OCI-LY7 (cell line): ENCODE measurements around the gene DOCK3. TPM values are rescaled to one million over a fixed set of nuclear protein-coding genes. Genes with fewer than 3 reads are reported as not detected.

Experiments
- BruUV-seq: library from RNA; stranded (reverse); fragments of 400-500 nt; replicated peaks from 2 replicates; lab custom pipeline; 2021; lab: Mats Ljungman, UMichigan
- CTCF ChIA-PET: fragments of 300-600 bp; sonication (Branson Sonifier 250); formaldehyde crosslinking; loops from one replicate; lab custom pipeline; 2022; ENCODE audit warnings: antibody characterized with exemption; ENCODE audit not compliant: unreplicated experiment; lab: Charles Lee
- POLR2A ChIA-PET: fragments of 300-600 bp; sonication (Branson Sonifier 250); formaldehyde crosslinking; loops from one replicate; lab custom pipeline; 2022; ENCODE audit warnings: antibody characterized with exemption; lab: Charles Lee
- DNase-seq: peaks from one replicate; pipeline ENCODE4 v3.0.0-alpha.2; 2015; ENCODE audit warnings: low spot score
- H2AFZ ChIP-seq: fragments of 200-600 bp; sonication (generic), shearing (Covaris generic); 2 replicates; pipeline ENCODE4 v1.6.1; 2014; ENCODE audit warnings: mild to moderate bottlenecking, antibody characterized with exemption, low read length, moderate library complexity
- H3K27ac ChIP-seq: fragments of 200-600 bp; sonication (generic); 2 replicates; pipeline ENCODE4 v1.5.1; 2014; ENCODE audit warnings: mixed run types, low read depth, mild to moderate bottlenecking, moderate library complexity, low read length, inconsistent platforms; ENCODE audit not compliant: poor library complexity, severe bottlenecking
- H3K36me3 ChIP-seq: fragments of 200-600 bp; sonication (generic); 2 replicates; pipeline ENCODE4 v1.6.1; 2014; ENCODE audit warnings: mild to moderate bottlenecking, antibody characterized with exemption, low read length, moderate library complexity, mixed read lengths; ENCODE audit not compliant: insufficient read depth
- H3K4me1 ChIP-seq: fragments of 200-600 bp; sonication (generic); 2 replicates; pipeline ENCODE4 v1.5.1; 2014; ENCODE audit warnings: mild to moderate bottlenecking, low read length; ENCODE audit not compliant: insufficient read depth, poor library complexity, severe bottlenecking
- H3K4me2 ChIP-seq: fragments of 200-600 bp; sonication (generic); 2 replicates; pipeline ENCODE4 v1.6.1; 2014; ENCODE audit warnings: mild to moderate bottlenecking, low read length
- H3K4me3 ChIP-seq: fragments of 200-600 bp; sonication (generic); 2 replicates; pipeline ENCODE4 v1.5.1; 2014; ENCODE audit warnings: mild to moderate bottlenecking, low read depth, low read length; ENCODE audit not compliant: poor library complexity, severe bottlenecking
- H3K79me2 ChIP-seq: fragments of 200-600 bp; sonication (generic); 2 replicates; pipeline ENCODE4 v1.6.1; 2016; ENCODE audit warnings: low read depth, mild to moderate bottlenecking, low read length, moderate library complexity, mixed read lengths; ENCODE audit not compliant: insufficient read depth
- H3K9me2 ChIP-seq: fragments of 200-600 bp; sonication (generic); 2 replicates; pipeline ENCODE4 v1.6.1; 2016; ENCODE audit warnings: mild to moderate bottlenecking, low read length, mixed read lengths; ENCODE audit not compliant: insufficient read depth
- H3K9me3 ChIP-seq: fragments of 200-600 bp; sonication (generic); 2 replicates; pipeline ENCODE4 v1.6.1; 2014; ENCODE audit warnings: mild to moderate bottlenecking, mixed run types, low read length, mixed read lengths
- H4K20me1 ChIP-seq: fragments of 200-600 bp; sonication (generic); 2 replicates; pipeline ENCODE4 v1.6.1; 2014; ENCODE audit warnings: mild to moderate bottlenecking, antibody characterized with exemption, low read length, moderate library complexity, mixed read lengths; ENCODE audit not compliant: insufficient read depth
- CTCF ChIP-seq: fragments of 200-600 bp; sonication (generic); conservative IDR thresholded peaks from 2 replicates; pipeline ENCODE4 v1.5.1; 2014; ENCODE audit warnings: mild to moderate bottlenecking, antibody characterized with exemption, low read length, moderate library complexity, mixed read lengths
- EZH2phosphoT487 ChIP-seq: fragments of 200-600 bp; sonication (generic); IDR thresholded peaks from 2 replicates; pipeline ENCODE4 v1.6.1; 2018; ENCODE audit warnings: low read depth, borderline replicate concordance, mild to moderate bottlenecking, mixed run types, antibody characterized with exemption, low read length, moderate library complexity, mixed read lengths
- intact Hi-C: fragments of 100-400 bp; cut with micrococcal nuclease; formaldehyde crosslinking; loops from one replicate; pipeline ENCODE4 v1.10.0; 2022; ENCODE audit not compliant: unreplicated experiment
- total RNA-seq, 2 experiments: library from RNA; depleted of rRNA in 1 of 2; stranded (reverse); fragments of >200 nt in 1 of 2; shearing (Covaris generic) in 1 of 2; gene quantifications; 2 replicates each; pipeline ENCODE4 v1.2.3, GENCODE V29; 2014 to 2022

Gene DOCK3
- total RNA-seq, 2 experiments from 2014 or later = not detected

DNA sequence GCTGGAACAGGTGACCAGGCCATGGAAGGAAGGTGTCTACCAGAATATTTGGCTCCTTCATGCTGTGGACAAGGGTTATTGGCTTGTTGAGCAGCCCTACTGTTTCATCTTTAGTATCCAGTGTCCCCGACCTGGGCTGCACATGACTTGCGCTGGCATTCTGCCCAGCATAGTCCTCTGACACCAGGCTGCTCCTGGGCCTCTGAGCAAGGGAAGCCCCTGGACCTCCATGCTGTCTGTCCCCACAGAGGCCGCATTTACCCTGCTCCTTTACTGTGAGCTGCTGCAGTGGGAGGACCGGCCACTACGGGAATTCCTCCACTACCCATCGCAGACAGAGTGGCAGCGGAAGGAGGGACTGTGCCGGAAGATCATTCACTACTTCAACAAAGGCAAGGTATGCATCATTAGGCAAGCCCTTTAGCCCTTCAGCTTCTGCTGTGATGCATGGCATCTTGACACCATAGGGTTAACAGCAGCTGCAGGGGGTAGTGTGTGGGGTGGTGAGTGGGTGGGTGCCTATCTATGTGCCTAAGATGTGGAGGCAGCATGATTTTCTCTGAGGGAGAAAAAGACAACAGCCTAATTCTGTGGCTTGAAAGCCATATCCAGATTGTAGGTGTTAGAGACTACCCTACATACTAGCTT lies 666.4 kb downstream of the DOCK3 start:
- Histone ChIP-seq H2AFZ (no peak overlapping the region), H3K4me3 (no peak overlapping the region), H4K20me1 (no peaks in the 10 kb centered on the region), H3K4me2 (no peak overlapping the region), H3K36me3 (no peaks in the 10 kb centered on the region), H3K4me1 (no peaks in the 10 kb centered on the region), H3K9me2 (no peaks in the 10 kb centered on the region), H3K79me2 (no peaks in the 10 kb centered on the region), H3K27ac (no peak overlapping the region), H3K9me3 (no peaks in the 10 kb centered on the region)
- ChIA-PET POLR2A (interaction anchor here (0.6 kb wide), 1 partner anchor 142 kb away, joined by 4 read pairs; no protein-coding TSS in a partner anchor), CTCF (no interaction called here)
- no peak for DNase-seq
- BruUV-seq = no TSS peak
- no peak for TF ChIP-seq CTCF
- TF ChIP-seq EZH2phosphoT487 = no peak
- intact Hi-C loops = no loop called here

- Histone ChIP-seq H3K4me3 (no peak overlapping the region), H2AFZ (no peak overlapping the region), H3K9me2 (no peaks in the 10 kb centered on the region), H3K79me2 (no peaks in the 10 kb centered on the region), H3K27ac (no peak overlapping the region), H3K36me3 (no peaks in the 10 kb centered on the region), H4K20me1 (no peaks in the 10 kb centered on the region), H3K4me2 (no peak overlapping the region), H3K4me1 (no peaks in the 10 kb centered on the region), H3K9me3 (no peaks in the 10 kb centered on the region)
- BruUV-seq = no TSS peak
- POLR2A ChIA-PET = no interaction called here
- TF ChIP-seq CTCF (no peak), EZH2phosphoT487 (no peak)
- DNase-seq = no peak
- intact Hi-C loops = no loop called here
- CTCF ChIA-PET = no interaction called here
These were observed 669.4 kb downstream of the DOCK3 start for GRCh38 chr3:51343918-51344687.

DNA sequence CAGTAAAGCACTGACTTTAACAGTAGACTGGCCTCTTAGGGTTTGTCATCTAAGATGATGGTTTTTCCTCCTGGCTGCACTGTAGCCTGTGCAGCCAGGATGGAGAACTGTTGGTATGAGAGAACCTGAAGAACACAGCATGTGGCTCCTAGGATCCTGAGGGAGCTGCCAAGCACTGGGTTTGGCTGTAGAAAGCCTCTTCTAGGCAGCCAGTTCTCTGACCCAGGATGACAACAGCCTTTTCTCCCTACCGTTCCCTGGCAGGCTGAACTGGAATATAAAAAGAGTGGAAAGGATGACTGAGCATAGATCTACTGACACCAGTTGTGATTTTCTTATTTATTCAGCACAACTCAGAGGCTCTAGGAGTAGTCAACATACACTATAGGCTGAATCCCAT lies 676.0 kb downstream of the DOCK3 start:
- intact Hi-C loops = no loop called here
- no TSS peak for BruUV-seq
- DNase-seq = no peak
- Histone ChIP-seq H3K4me3 (no peak overlapping the region), H3K79me2 (no peaks in the 10 kb centered on the region), H4K20me1 (no peaks in the 10 kb centered on the region), H3K9me2 (no peaks in the 10 kb centered on the region), H3K4me1 (no peaks in the 10 kb centered on the region), H3K9me3 (no peaks in the 10 kb centered on the region), H3K36me3 (no peaks in the 10 kb centered on the region), H3K27ac (no peak overlapping the region), H2AFZ (no peak overlapping the region), H3K4me2 (no peak overlapping the region)
- TF ChIP-seq EZH2phosphoT487 = no peak
- no peak for TF ChIP-seq CTCF
- CTCF ChIA-PET = no interaction called here
- POLR2A ChIA-PET = no interaction called here
